GM10266 (cell line): Measurements from ENCODE around the gene HMBS.
"Not testable (repeated sequence)": the region's sequence is repeated elsewhere in the genome, so short reads cannot be mapped to it uniquely, and the experiment has no call there.

Experiments used
- DNase-seq: peaks from one replicate; pipeline ENCODE4 v3.0.0; 2012; ENCODE audit errors: extremely low spot score
- TF ChIP-seq, protein P1 (sequence below): IDR thresholded peaks from 2 replicates; pipeline ENCODE4 v1.5.1; 2012; ENCODE audit warnings: mild to moderate bottlenecking, low read depth; ENCODE audit not compliant: control insufficient read depth, insufficient read depth; ENCODE audit errors: missing control alignments

The HMBS gene

DNA sequence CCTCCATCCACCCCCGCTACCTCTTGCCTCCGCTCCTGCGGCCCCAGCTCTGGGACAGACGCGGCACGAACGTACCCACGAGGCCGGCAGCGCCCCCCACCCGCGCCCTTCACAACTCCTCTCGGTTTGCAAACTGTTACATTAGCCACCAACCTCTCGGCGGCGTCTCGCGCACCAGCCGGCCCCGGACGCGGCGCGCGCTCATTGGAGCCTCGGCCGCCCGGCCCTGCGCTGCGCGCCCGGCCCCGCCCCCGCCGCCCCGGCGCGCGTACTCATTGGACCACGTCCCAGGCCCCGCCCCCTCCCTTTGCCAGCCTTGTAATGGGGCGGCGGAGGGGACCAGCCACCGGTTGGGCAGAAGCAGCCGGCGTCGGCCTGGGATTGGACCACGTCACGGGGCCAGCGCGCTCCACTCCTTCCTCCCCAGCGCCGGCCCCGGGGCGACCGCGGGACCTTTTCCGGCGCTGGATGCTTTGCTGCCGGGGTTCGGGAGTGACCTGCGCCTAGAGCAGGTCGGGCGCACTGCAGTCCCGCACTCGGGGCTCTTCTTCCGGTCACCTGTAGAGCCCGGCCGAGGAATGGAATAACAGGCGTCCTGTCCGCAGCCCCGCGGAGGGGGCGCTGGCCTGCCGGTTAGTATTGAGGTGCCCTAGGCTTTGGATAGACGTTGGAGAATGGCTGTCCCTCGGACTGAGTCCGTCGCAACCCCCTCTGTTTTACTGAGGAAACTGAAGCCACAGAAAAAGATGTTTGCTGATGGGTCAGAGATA, 27.5 kb upstream of the HMBS start, which contains the start of gene HYOU1:
Gene HYOU1 (minus strand): TSS at position 206 of the 770 bp plus-strand sequence. CDS start 1,045 bp downstream, outside the sequence.
- DNase-seq, result peak; percentile 99
- TF ChIP-seq, protein P1, sequence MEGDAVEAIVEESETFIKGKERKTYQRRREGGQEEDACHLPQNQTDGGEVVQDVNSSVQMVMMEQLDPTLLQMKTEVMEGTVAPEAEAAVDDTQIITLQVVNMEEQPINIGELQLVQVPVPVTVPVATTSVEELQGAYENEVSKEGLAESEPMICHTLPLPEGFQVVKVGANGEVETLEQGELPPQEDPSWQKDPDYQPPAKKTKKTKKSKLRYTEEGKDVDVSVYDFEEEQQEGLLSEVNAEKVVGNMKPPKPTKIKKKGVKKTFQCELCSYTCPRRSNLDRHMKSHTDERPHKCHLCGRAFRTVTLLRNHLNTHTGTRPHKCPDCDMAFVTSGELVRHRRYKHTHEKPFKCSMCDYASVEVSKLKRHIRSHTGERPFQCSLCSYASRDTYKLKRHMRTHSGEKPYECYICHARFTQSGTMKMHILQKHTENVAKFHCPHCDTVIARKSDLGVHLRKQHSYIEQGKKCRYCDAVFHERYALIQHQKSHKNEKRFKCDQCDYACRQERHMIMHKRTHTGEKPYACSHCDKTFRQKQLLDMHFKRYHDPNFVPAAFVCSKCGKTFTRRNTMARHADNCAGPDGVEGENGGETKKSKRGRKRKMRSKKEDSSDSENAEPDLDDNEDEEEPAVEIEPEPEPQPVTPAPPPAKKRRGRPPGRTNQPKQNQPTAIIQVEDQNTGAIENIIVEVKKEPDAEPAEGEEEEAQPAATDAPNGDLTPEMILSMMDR, result peak; percentile 28

- not testable (repeated sequence) for DNase-seq
Observed at GRCh38 chr11:119059128-119059527, 25.6 kb upstream of the HMBS start.

GRCh38 chr11:119061256-119061655, 23.4 kb upstream of the HMBS start:
- TF ChIP-seq, protein P1, result no peak
- no peak for DNase-seq

DNA sequence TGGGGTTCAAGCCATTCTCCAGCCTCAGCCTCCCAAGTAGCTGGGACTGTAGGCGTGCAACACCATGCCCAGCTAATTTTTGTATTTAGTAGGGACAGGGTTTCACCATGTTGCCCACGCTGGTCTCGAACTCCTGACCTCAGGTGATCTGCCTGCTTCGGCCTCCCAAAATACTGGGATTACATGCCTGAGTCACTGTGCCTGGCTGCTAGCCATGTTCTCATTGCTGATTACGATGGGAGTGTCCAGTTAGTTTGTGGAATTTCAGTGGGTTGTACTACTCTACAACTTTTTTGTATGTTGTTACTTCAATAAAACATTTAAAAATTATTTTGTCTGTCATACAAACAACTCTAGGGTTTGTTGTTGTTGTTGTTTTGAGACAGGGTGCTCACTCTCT, 21.9 kb upstream of the HMBS start:
- no peak for DNase-seq
- TF ChIP-seq, protein P1, result no peak

GRCh38 chr11:119065369-119065768, 19.3 kb upstream of the HMBS start:
- TF ChIP-seq, protein P1, result peak; percentile 65
- peak; percentile 49 for DNase-seq

DNA sequence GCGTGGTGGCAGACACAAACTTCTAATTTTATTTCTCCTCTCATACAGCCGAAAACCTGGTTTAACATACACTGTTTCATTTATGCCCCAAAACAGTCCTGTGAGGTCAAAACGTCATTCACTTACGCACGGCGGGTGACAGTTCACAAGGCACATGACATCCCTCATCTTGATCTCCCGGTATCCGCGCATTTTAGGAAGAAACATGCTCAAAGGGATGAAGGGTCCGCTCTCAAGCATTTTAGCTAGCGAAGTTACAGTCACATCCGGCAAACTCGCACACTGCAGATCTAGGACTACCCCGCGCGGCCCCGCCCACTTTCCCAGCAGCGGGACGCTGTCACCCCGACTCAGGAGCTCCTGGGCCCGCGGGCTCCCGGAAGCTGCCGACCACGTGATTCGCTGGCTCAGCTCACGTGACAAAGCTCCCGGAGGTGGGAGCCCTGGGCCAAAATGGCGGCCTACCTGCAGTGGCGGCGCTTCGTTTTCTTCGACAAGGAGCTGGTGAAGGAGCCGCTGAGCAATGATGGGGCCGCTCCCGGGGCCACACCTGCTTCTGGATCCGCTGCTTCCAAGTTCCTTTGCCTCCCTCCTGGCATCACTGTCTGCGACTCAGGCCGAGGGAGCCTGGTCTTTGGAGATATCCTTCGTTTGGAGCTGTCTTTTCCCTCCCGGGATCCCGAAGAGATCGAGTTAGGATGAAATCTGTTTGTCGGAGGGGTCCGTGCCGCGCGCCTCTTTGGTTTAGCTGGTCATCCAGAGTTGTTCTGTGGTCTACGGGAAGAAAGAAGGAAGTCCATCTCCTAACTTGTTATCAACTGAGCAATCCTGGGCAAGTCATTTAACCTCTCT, 17.1 kb upstream of the HMBS start, which contains the start of gene VPS11:
Gene VPS11 (plus strand): TSS at position 448 of the 852 bp plus-strand sequence. CDS start 6 bp downstream, at position 454.
- peak; percentile 97 for DNase-seq
- TF ChIP-seq, protein P1, result no peak

DNA sequence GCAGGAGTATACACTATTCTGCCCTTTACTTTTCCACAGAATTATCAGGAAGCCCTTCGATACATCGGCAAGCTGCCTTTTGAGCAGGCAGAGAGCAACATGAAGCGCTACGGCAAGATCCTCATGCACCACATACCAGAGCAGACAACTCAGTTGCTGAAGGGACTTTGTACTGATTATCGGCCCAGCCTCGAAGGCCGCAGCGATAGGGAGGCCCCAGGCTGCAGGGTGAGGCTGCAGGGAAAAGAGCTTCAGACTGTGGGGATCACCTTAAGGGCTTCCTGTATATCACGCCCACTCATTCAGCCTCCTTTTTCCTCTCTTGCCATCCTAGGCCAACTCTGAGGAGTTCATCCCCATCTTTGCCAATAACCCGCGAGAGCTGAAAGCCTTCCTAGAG, 6.8 kb upstream of the HMBS start:
- TF ChIP-seq, protein P1, result no peak
- no peak for DNase-seq
